ENCODE results near the gene DEDD. TPM values are rescaled to one million over a fixed set of nuclear protein-coding genes. Genes with fewer than 3 reads are reported as not detected.

DEDD gene
- total RNA-seq, 4 donors from 2014 or later, result 20.1 to 48.8 (median 27.0) TPM

- TF ChIP-seq POLR2A (IDR thresholded peaks at IDR 0.05) (no peak), EP300 (IDR thresholded peaks at IDR 0.05) (no peak), CTCF (IDR thresholded peaks at IDR 0.05) (no peak)
- Histone ChIP-seq H3K27ac (peak overlapping the region in 1 of 4 donors; percentile 98), H3K4me3 (no peak overlapping the region), H3K27me3 (no peaks in the 10 kb centered on the region), H3K9me3 (no peaks in the 10 kb centered on the region), H3K36me3 (peaks cover 0 to 46% (median 13%) of the 10 kb centered on the region in 3 donors), H3K4me1 (peaks cover 0 to 68% (median 30%) of the 10 kb centered on the region in 4 donors)
- no peak for DNase-seq (ENCODE audit: low spot score in 2 of 2)
- 33 to 41% methylated on average over 1 of the region's 1 CpG for WGBS, 2 donors
Measured at GRCh38 chr1:161130266-161130665, 2.2 kb downstream of the DEDD start.

DNA sequence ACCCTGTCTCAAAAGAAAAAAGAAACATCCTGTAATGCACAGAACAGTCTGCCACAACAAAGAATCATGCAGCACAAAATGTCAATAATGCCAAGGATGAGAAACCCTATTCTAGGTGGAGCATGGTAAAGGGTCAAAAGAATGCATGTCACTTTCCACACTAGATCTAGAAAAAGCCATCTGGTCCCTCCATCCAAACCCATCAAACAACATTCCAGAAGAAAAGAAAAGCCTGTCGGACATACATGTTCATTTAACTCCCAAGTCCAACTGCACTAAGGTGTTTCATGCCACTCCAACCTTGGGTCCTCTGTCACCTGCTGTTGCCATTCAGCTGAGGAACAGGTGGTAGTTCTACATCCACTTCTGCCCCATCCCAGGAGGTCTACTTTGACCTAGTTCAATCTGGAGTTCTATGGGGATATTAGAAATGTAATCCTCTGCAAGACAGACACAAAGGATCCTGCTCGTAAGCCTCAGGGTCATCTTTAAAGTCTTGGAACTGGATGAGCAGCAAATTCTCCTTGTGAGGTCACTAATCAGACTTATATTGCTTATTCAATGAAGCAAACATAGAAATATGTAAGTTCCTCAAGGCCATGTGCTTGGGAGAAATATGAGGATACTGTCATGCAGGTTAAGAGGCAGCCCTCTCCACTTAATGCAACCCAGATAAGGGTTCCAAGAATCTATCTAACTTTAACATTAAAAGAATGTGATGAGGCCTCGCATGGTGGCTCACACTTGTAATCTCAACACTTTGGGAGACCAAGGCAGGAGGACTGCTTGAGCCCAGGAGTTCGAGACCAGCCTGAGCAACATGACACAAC is 3.7 kb downstream of the DEDD start:
- H3K36me3 ChIP-seq, result peaks cover 0 to 61% (median 13%) of the 10 kb centered on the region in 3 donors
- no peak overlapping the region for H3K4me3 ChIP-seq
- no peak for DNase-seq (ENCODE audit: low spot score in 2 of 2)
- no peak for TF ChIP-seq POLR2A (IDR thresholded peaks at IDR 0.05)
- TF ChIP-seq EP300 (IDR thresholded peaks at IDR 0.05), result no peak
- no peak for TF ChIP-seq CTCF (IDR thresholded peaks at IDR 0.05)
- H3K4me1 ChIP-seq, result peaks cover 0 to 57% (median 26%) of the 10 kb centered on the region in 4 donors
- 96 to 97% methylated on average over 4 of the region's 4 CpGs for WGBS, 2 donors
- H3K9me3 ChIP-seq, result no peaks in the 10 kb centered on the region
- H3K27ac ChIP-seq, result no peak overlapping the region
- H3K27me3 ChIP-seq, result no peaks in the 10 kb centered on the region

DNA sequence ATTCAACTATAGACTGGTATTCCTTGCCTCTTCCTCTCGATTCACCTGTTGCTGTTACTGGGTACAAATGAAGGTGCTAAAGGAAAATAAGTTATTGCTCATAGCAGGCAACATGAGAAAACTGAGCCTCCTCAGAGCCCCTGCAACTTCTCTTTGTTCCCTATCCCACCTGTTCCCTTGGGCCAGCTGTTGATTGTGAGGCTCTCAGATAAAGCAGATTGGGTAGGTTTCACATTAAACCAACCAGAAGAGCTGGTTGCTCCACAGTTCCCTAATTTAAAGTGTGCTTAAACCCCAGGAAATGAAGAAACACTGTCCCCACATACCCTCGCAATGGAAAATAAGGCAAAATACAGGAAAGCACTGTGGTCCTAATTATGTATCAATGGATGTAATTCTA is 4.8 kb downstream of the DEDD start:
- TF ChIP-seq CTCF (IDR thresholded peaks at IDR 0.05) (no peak), POLR2A (IDR thresholded peaks at IDR 0.05) (no peak), EP300 (IDR thresholded peaks at IDR 0.05) (no peak)
- Histone ChIP-seq H3K9me3 (no peaks in the 10 kb centered on the region), H3K36me3 (peaks cover 0 to 72% (median 13%) of the 10 kb centered on the region in 3 donors), H3K4me1 (peaks cover 0 to 51% (median 21%) of the 10 kb centered on the region in 4 donors), H3K27ac (peak overlapping the region in 1 of 4 donors; percentile 29), H3K27me3 (no peaks in the 10 kb centered on the region), H3K4me3 (no peak overlapping the region)
- WGBS, 2 donors, result 76 to 90% methylated on average over 2 of the region's 2 CpGs
- no peak for DNase-seq (ENCODE audit: low spot score in 2 of 2)

GRCh38 chr1:161122967-161123366 is 9.5 kb downstream of the DEDD start:
- H3K9me3 ChIP-seq, result no peaks in the 10 kb centered on the region
- no peak overlapping the region for H3K27ac ChIP-seq
- H3K36me3 ChIP-seq, result peaks cover 0 to 82% (median 0%) of the 10 kb centered on the region in 3 donors
- DNase-seq (ENCODE audit: low spot score in 2 of 2), result no peak
- 84 to 86% methylated on average over 6 of the region's 6 CpGs for WGBS, 2 donors
- no peaks in the 10 kb centered on the region for H3K27me3 ChIP-seq
- no peak overlapping the region for H3K4me3 ChIP-seq
- TF ChIP-seq EP300 (IDR thresholded peaks at IDR 0.05) (no peak), CTCF (IDR thresholded peaks at IDR 0.05) (no peak)
- H3K4me1 ChIP-seq, result peaks cover 0 to 41% (median 23%) of the 10 kb centered on the region in 4 donors

- Histone ChIP-seq H3K9me3 (no peaks in the 10 kb centered on the region), H3K27me3 (no peaks in the 10 kb centered on the region), H3K27ac (no peak overlapping the region), H3K4me3 (no peak overlapping the region), H3K4me1 (peaks cover 0 to 33% (median 21%) of the 10 kb centered on the region in 4 donors), H3K36me3 (peaks cover 0 to 70% (median 0%) of the 10 kb centered on the region in 3 donors)
- 64 to 75% methylated on average over 4 of the region's 4 CpGs for WGBS, 2 donors
- DNase-seq (ENCODE audit: low spot score in 2 of 2), result no peak
- TF ChIP-seq POLR2A (IDR thresholded peaks at IDR 0.05) (no peak), CTCF (IDR thresholded peaks at IDR 0.05) (no peak), EP300 (IDR thresholded peaks at IDR 0.05) (no peak)
Measured at GRCh38 chr1:161121834-161122233, 10.6 kb downstream of the DEDD start.
